ENCODE data around the gene PRR5. TPM values are rescaled to one million over a fixed set of nuclear protein-coding genes. Genes with fewer than 3 reads are reported as not detected.

The PRR5 gene
- polyA plus RNA-seq, 1 experiment = 12.9 TPM

DNA sequence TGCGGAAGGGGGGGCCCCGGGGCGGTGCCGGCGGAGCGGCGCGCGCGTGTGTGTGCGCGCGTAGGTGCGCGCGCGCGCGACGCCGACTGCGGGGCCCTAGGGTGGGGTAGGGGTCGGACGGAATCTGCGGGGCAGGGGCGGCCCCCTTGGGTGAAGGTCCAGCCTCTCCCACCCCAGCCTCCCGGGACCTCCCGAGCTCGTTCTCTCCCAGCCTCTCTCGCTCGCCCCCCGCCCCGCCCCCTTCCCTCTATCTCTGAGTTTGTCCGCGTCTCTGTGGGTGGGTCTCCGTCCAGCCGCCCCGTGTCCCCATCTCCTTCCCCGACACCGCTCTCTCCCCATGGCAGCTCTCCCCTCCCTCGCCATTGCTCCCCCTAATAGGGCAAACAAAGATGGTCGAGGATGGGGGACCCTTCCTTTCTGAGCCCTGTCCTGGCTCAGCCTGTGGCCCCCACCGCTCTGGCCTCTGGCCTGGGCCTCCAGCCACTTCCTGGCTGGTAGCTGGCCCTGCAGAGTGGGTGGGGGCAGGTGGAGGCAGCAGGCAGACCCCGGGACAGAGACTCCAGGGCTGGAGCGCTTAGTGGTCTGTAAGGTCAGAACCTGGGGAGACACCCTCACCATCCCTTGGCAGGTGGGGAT lies 33.0 kb upstream of the PRR5 start:
- Histone ChIP-seq H3K4me3 (ENCODE audit: low read depth, low read length) (peak overlapping the region; percentile 68), H3K9me3 (ENCODE audit: control insufficient read depth, insufficient read depth, low read length) (no peaks in the 10 kb centered on the region), H3K27me3 (ENCODE audit: control insufficient read depth, insufficient read depth, low read length) (peaks cover 3% of the 10 kb centered on the region), H3K27ac (ENCODE audit: low read depth, low read length) (no peak overlapping the region)
- DNase-seq (ENCODE audit: low read depth, low spot score) = no peak
- POLR2A ChIA-PET = no interaction called here
- TF ChIP-seq, protein P1, sequence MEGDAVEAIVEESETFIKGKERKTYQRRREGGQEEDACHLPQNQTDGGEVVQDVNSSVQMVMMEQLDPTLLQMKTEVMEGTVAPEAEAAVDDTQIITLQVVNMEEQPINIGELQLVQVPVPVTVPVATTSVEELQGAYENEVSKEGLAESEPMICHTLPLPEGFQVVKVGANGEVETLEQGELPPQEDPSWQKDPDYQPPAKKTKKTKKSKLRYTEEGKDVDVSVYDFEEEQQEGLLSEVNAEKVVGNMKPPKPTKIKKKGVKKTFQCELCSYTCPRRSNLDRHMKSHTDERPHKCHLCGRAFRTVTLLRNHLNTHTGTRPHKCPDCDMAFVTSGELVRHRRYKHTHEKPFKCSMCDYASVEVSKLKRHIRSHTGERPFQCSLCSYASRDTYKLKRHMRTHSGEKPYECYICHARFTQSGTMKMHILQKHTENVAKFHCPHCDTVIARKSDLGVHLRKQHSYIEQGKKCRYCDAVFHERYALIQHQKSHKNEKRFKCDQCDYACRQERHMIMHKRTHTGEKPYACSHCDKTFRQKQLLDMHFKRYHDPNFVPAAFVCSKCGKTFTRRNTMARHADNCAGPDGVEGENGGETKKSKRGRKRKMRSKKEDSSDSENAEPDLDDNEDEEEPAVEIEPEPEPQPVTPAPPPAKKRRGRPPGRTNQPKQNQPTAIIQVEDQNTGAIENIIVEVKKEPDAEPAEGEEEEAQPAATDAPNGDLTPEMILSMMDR (IDR thresholded peaks at IDR 0.05; ENCODE audit: low read depth, low read length) = no peak
- CTCF ChIA-PET = interaction anchor here (1.1 to 1.9 kb wide), 4 partner anchors 14 to 676 kb away, joined by 3 to 6 read pairs (median 4); no protein-coding TSS in a partner anchor

DNA sequence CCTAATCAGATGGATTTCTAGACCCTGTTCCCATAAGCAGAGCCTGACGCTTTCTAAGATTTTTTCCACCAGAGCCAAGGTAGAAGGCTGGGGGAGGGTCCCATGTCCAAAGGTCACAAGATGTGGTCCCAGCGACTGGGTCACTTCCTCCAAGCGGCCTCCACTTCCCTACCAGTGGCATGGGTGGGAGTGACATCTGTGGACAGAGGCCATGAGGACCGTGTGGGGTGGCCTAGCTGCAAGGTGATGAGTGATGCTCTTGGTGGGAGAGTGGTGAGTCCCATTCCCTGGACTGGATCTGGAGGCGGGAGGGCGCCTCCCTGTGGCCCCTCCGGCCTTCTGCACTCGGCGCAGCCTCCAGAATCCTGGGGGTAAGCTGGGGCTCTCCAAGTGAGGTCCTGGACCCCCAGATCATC lies 32.4 kb upstream of the PRR5 start:
- DNase-seq (ENCODE audit: low read depth, low spot score) = no peak
- peak overlapping the region; percentile 68 for H3K4me3 ChIP-seq (ENCODE audit: low read depth, low read length)
- POLR2A ChIA-PET = no interaction called here

DNA sequence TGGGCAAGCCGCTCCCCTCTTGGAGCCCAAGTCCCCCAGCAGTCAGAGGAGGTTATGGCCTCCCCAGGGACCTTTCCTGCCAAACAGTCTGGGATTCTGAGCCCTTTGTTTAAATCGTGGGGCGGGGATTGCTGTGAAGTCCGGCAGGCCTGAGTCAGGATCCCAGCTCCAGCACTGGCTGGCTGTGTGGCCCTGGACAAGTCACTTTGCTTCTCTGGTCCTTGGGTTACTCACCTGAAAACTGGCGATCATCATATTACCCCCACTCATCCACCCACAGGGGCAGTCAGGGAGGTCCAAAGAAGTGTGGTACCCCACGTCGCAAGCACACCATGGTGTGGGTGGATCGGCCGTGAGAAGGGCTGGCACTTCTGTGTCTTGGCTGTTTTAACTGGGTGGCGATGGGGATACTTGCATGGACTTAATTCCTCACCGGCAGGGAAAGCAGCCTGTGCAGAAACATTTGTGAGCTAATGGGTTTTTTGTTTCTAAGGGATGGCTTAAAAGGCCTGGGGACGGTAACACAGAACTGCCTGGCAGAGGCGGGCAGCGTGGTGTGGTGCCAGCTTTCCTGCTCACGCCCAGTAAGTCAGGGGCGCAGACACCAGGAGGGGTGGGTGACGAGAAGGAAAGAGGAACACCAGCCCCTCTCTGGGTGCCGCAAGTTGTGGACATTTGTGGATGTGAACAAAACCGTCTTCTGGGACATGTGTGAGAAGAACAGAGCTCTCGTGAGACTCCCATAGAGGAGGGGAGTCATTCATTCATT lies 31.6 kb upstream of the PRR5 start:
- Histone ChIP-seq H3K4me3 (ENCODE audit: low read depth, low read length) (no peak overlapping the region), H3K9me3 (ENCODE audit: control insufficient read depth, insufficient read depth, low read length) (no peaks in the 10 kb centered on the region), H3K27ac (ENCODE audit: low read depth, low read length) (no peak overlapping the region), H3K27me3 (ENCODE audit: control insufficient read depth, insufficient read depth, low read length) (peaks cover 3% of the 10 kb centered on the region)
- DNase-seq (ENCODE audit: low read depth, low spot score) = no peak
- TF ChIP-seq, protein P1 (IDR thresholded peaks at IDR 0.05; ENCODE audit: low read depth, low read length) = no peak
- POLR2A ChIA-PET = no interaction called here
- CTCF ChIA-PET = interaction anchor here (1.1 to 2.0 kb wide), 4 partner anchors 13 to 677 kb away, joined by 3 to 18 read pairs (median 4); no protein-coding TSS in a partner anchor

More for the DNA sequence above, 32.4 kb upstream of the PRR5 start:
- TF ChIP-seq, protein P1 (IDR thresholded peaks at IDR 0.05; ENCODE audit: low read depth, low read length) = peak; percentile 59
- Histone ChIP-seq H3K27me3 (ENCODE audit: control insufficient read depth, insufficient read depth, low read length) (peaks cover 3% of the 10 kb centered on the region), H3K9me3 (ENCODE audit: control insufficient read depth, insufficient read depth, low read length) (no peaks in the 10 kb centered on the region), H3K27ac (ENCODE audit: low read depth, low read length) (no peak overlapping the region)
- CTCF ChIA-PET = interaction anchor here (1.1 to 2.0 kb wide), 4 partner anchors 13 to 676 kb away, joined by 3 to 18 read pairs (median 4); no protein-coding TSS in a partner anchor

DNA sequence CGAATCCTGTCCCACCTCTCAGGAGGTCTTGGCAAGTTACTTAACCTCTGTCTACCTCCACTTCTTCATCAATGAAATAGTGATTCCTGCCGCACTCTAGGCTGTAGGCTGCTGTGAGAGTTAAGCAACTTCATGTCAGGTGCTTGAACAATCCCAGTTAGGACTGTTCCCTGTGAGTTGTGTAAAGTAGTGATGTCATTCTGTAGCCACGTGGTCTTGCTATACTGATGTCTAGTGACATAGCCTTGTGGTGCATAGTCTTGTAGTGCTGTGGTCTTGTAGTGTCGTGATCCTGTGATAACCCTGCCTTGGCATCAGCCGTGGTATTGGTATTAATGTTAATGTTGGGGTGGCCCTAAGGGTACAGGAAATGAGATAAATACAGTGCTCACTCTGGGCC lies 30.3 kb upstream of the PRR5 start:
- DNase-seq (ENCODE audit: low read depth, low spot score) = no peak
- CTCF ChIA-PET = interaction anchor here (2.0 kb wide), 1 partner anchor 13 kb away, joined by 18 read pairs; no protein-coding TSS in a partner anchor
- no peak overlapping the region for H3K27ac ChIP-seq (ENCODE audit: low read depth, low read length)
- POLR2A ChIA-PET = no interaction called here
- no peak overlapping the region for H3K4me3 ChIP-seq (ENCODE audit: low read depth, low read length)
- TF ChIP-seq, protein P1 (IDR thresholded peaks at IDR 0.05; ENCODE audit: low read depth, low read length) = no peak
- peaks cover 3% of the 10 kb centered on the region for H3K27me3 ChIP-seq (ENCODE audit: control insufficient read depth, insufficient read depth, low read length)
- H3K9me3 ChIP-seq (ENCODE audit: control insufficient read depth, insufficient read depth, low read length) = no peaks in the 10 kb centered on the region

DNA sequence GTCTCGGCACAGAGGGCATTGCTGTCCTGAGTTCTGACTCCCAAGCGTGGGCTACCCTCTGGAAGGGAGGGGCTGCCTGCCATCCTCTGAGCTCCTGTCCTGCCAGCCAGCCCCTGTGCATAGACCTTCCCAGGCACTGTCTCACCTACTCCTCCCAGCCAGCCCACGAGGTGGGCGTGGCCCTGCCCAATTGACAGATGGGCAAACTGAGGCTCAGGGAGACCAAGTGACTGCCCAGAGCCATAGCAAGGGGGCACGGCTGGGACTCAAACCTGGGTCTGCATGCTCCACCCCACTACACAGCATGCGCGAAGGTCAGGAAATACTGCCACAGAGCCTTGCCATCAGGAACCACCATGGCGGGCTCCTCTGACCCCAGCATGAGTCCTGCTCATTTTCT lies 29.4 kb upstream of the PRR5 start:
- POLR2A ChIA-PET = no interaction called here
- TF ChIP-seq, protein P1 (IDR thresholded peaks at IDR 0.05; ENCODE audit: low read depth, low read length) = no peak

More for the DNA sequence above, 29.4 kb upstream of the PRR5 start:
- Histone ChIP-seq H3K27me3 (ENCODE audit: control insufficient read depth, insufficient read depth, low read length) (peaks cover 3% of the 10 kb centered on the region), H3K4me3 (ENCODE audit: low read depth, low read length) (no peak overlapping the region), H3K9me3 (ENCODE audit: control insufficient read depth, insufficient read depth, low read length) (no peaks in the 10 kb centered on the region), H3K27ac (ENCODE audit: low read depth, low read length) (no peak overlapping the region)
- CTCF ChIA-PET = no interaction called here
- no peak for DNase-seq (ENCODE audit: low read depth, low spot score)

Measured in AG04450 (cell line).